WTC11 (cell line): ENCODE measurements around the gene CUL1. TPM values are rescaled to one million over a fixed set of nuclear protein-coding genes. Genes with fewer than 3 reads are reported as not detected.

ENCODE experiments used
- ATAC-seq: fragments of 200-7000 bp; cut with Tn5 transposase; 2 replicates; pipeline ENCODE4 v1.10.0; 2021; ENCODE audit warnings: mild to moderate bottlenecking, moderate library complexity
- CTCF ChIA-PET: fragments of 300-600 bp; sonication (Branson Sonifier 250); formaldehyde crosslinking; loops from one replicate; lab custom pipeline; 2021; ENCODE audit warnings: antibody characterized with exemption; lab: Charles Lee
- POLR2A ChIA-PET: fragments of 350-600 bp; sonication (Branson Sonifier 250); formaldehyde crosslinking; loops from one replicate; lab custom pipeline; 2021; ENCODE audit warnings: antibody characterized with exemption; lab: Charles Lee
- DNase-seq: peaks from one replicate; pipeline ENCODE4 v3.0.0; 2021; ENCODE audit warnings: low spot score
- H3K27ac Mint-ChIP-seq: 2 replicates; pipeline ENCODE4 v1.8.0; 2021; ENCODE audit warnings: mixed read lengths
- H3K27me3 Mint-ChIP-seq: 2 replicates; pipeline ENCODE4 v1.8.0; 2021; ENCODE audit warnings: low read depth, mild to moderate bottlenecking, moderate library complexity, mixed read lengths
- H3K36me3 Mint-ChIP-seq: 2 replicates; pipeline ENCODE4 v1.8.0; 2021; ENCODE audit warnings: mixed read lengths
- H3K4me1 Mint-ChIP-seq: 2 replicates; pipeline ENCODE4 v1.8.0; 2022; ENCODE audit warnings: mixed read lengths
- H3K4me3 Mint-ChIP-seq: 2 replicates; pipeline ENCODE4 v1.8.0; 2021; ENCODE audit warnings: mild to moderate bottlenecking, moderate library complexity, mixed read lengths
- H3K9me3 Mint-ChIP-seq: 2 replicates; pipeline ENCODE4 v1.8.0; 2021; ENCODE audit warnings: mixed read lengths
- ESRRA ChIP-seq: sonication (generic); formaldehyde crosslinking; IDR thresholded peaks from 2 replicates; pipeline ENCODE4 v1.8.1; 2022; ENCODE audit warnings: mild to moderate bottlenecking, missing genetic modification reagents, borderline replicate concordance
- FOXK1 ChIP-seq: sonication (generic); formaldehyde crosslinking; IDR thresholded peaks from 2 replicates; pipeline ENCODE4 v1.8.0; 2022; ENCODE audit warnings: mild to moderate bottlenecking, moderate library complexity, missing genetic modification reagents
- NFATC4 ChIP-seq: fragments of 250-450 bp; sonication (Bioruptor Pico); IDR thresholded peaks from 2 replicates; pipeline ENCODE4 v1.9.0; 2021; ENCODE audit warnings: mild to moderate bottlenecking
- NR1H2 ChIP-seq: sonication (generic); formaldehyde crosslinking; IDR thresholded peaks from 2 replicates; pipeline ENCODE4 v1.9.0; 2021; ENCODE audit warnings: mild to moderate bottlenecking, moderate library complexity, missing genetic modification reagents
- NR2C2 ChIP-seq: sonication (generic); formaldehyde crosslinking; IDR thresholded peaks from 2 replicates; pipeline ENCODE4 v1.8.0; 2022; ENCODE audit warnings: mild to moderate bottlenecking, missing genetic modification reagents
- RORB ChIP-seq: fragments of 250-450 bp; sonication (Bioruptor Pico); IDR thresholded peaks from 2 replicates; pipeline ENCODE4 v1.9.0; 2021; ENCODE audit warnings: mild to moderate bottlenecking
- ZNF423 ChIP-seq: fragments of 250-450 bp; sonication (Bioruptor Pico); IDR thresholded peaks from 2 replicates; pipeline ENCODE4 v2.1.2; 2022; ENCODE audit warnings: mild to moderate bottlenecking, moderate library complexity
- total RNA-seq: library from RNA; stranded (reverse); gene quantifications from 3 replicates; pipeline ENCODE4 v1.2.3, GENCODE V29; 2021
- TF ChIP-seq, protein P1 (sequence below): sonication (generic); formaldehyde crosslinking; IDR thresholded peaks from 2 replicates; pipeline ENCODE4 v1.8.1; 2023; ENCODE audit warnings: mild to moderate bottlenecking, missing genetic modification reagents, moderate library complexity
- TF ChIP-seq, protein P2 (sequence below): sonication (generic); formaldehyde crosslinking; IDR thresholded peaks from 2 replicates; pipeline ENCODE4 v1.8.1; 2022; ENCODE audit warnings: missing genetic modification reagents, borderline replicate concordance
- TF ChIP-seq, protein P3 (sequence below): sonication (generic); formaldehyde crosslinking; conservative IDR thresholded peaks from 2 replicates; pipeline ENCODE4 v1.8.1; 2023; ENCODE audit warnings: mild to moderate bottlenecking, low read depth, missing genetic modification reagents, moderate library complexity
- TF ChIP-seq, protein P4 (sequence below): sonication (generic); formaldehyde crosslinking; conservative IDR thresholded peaks from 2 replicates; pipeline ENCODE4 v1.8.1; 2022; ENCODE audit warnings: mild to moderate bottlenecking, missing genetic modification reagents
- TF ChIP-seq, protein P5 (sequence below): sonication (generic); formaldehyde crosslinking; IDR thresholded peaks from 2 replicates; pipeline ENCODE4 v1.8.0; 2022; ENCODE audit warnings: mild to moderate bottlenecking, missing genetic modification reagents
- TF ChIP-seq, protein P6 (sequence below): sonication (generic); formaldehyde crosslinking; IDR thresholded peaks from 2 replicates; pipeline ENCODE4 v1.8.1; 2023; ENCODE audit warnings: mild to moderate bottlenecking, moderate library complexity, missing genetic modification reagents
- TF ChIP-seq, protein P7 (sequence below): sonication (generic); formaldehyde crosslinking; IDR thresholded peaks from 2 replicates; pipeline ENCODE4 v1.8.0; 2023; ENCODE audit warnings: missing genetic modification reagents
- TF ChIP-seq, protein P8 (sequence below): fragments of 250-450 bp; sonication (Bioruptor Pico); IDR thresholded peaks from 2 replicates; pipeline ENCODE4 v1.9.0; 2021; ENCODE audit warnings: mild to moderate bottlenecking
- TF ChIP-seq, protein P9 (sequence below): fragments of 250-450 bp; sonication (Bioruptor Pico); IDR thresholded peaks from 2 replicates; pipeline ENCODE4 v1.9.0; 2021; ENCODE audit warnings: mild to moderate bottlenecking

CUL1 gene
- total RNA-seq, 1 experiment from 2014 or later = 50.5 TPM

DNA sequence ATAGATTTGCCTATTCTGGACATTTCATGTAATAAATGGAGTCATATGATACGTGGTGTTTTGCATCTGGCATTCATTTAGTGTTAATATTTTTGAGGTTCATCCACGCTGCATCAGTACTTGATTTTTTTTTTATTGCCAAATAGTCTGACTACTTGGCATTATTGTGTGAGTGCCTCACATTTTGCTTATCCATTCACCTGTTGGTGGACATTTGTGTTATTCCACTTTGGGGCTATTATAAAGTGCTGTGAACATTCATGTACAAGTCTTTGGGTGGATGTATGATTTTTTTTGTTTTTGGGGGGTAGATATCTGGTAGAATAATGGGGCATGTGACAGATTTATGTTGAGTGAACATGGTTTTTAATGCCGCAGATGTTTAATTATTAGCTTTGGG is 19.7 kb downstream of the CUL1 start (continued):
- no peak for TF ChIP-seq NFATC4 (CRISPR knock-in tag)

DNA sequence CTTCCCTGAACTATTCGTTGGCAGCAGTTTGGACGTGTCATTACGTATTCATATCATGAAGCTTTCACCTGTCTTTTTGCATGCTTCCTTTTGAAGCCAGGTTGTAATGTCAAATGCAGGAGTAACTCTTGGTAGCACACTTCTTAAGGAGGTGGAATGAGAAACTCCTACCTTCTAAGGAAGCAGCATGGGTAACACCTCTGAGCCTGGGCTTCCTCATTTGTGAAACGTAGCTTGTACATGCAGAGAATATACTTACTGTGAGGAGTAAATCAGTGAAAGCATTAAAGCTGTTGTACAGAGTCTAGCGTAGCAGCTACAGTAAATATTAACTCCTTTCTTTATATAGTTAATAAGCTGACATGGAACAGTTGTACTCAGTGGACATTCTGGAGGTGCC is 21.1 kb downstream of the CUL1 start:
- no peak overlapping the region for H3K27ac Mint-ChIP-seq
- H3K27me3 Mint-ChIP-seq = no peaks in the 10 kb centered on the region
- ATAC-seq (no peak), DNase-seq (no peak)
- ChIA-PET CTCF (interaction anchor here (1.0 to 2.4 kb wide), 3 partner anchors 27 to 455 kb away, joined by 3 to 11 read pairs (median 3); no protein-coding TSS in a partner anchor), POLR2A (no interaction called here)
- peaks cover 67% of the 10 kb centered on the region for H3K4me1 Mint-ChIP-seq
- H3K36me3 Mint-ChIP-seq = no peaks in the 10 kb centered on the region; the same call in 1 of the 2 replicates
- H3K9me3 Mint-ChIP-seq = peaks cover 4% of the 10 kb centered on the region
- no peak overlapping the region for H3K4me3 Mint-ChIP-seq
- TF ChIP-seq, protein P1, sequence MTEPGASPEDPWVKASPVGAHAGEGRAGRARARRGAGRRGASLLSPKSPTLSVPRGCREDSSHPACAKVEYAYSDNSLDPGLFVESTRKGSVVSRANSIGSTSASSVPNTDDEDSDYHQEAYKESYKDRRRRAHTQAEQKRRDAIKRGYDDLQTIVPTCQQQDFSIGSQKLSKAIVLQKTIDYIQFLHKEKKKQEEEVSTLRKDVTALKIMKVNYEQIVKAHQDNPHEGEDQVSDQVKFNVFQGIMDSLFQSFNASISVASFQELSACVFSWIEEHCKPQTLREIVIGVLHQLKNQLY = no peak
- TF ChIP-seq ZNF423 (no peak), NR2C2 (CRISPR knock-in tag) (no peak), NR1H2 (CRISPR knock-in tag) (no peak), ESRRA (CRISPR knock-in tag) (no peak), RORB (CRISPR knock-in tag) (no peak)
- TF ChIP-seq, protein P2, sequence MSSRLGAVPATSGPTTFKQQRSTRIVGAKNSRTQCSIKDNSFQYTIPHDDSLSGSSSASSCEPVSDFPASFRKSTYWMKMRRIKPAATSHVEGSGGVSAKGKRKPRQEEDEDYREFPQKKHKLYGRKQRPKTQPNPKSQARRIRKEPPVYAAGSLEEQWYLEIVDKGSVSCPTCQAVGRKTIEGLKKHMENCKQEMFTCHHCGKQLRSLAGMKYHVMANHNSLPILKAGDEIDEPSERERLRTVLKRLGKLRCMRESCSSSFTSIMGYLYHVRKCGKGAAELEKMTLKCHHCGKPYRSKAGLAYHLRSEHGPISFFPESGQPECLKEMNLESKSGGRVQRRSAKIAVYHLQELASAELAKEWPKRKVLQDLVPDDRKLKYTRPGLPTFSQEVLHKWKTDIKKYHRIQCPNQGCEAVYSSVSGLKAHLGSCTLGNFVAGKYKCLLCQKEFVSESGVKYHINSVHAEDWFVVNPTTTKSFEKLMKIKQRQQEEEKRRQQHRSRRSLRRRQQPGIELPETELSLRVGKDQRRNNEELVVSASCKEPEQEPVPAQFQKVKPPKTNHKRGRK = no peak
- TF ChIP-seq, protein P3, sequence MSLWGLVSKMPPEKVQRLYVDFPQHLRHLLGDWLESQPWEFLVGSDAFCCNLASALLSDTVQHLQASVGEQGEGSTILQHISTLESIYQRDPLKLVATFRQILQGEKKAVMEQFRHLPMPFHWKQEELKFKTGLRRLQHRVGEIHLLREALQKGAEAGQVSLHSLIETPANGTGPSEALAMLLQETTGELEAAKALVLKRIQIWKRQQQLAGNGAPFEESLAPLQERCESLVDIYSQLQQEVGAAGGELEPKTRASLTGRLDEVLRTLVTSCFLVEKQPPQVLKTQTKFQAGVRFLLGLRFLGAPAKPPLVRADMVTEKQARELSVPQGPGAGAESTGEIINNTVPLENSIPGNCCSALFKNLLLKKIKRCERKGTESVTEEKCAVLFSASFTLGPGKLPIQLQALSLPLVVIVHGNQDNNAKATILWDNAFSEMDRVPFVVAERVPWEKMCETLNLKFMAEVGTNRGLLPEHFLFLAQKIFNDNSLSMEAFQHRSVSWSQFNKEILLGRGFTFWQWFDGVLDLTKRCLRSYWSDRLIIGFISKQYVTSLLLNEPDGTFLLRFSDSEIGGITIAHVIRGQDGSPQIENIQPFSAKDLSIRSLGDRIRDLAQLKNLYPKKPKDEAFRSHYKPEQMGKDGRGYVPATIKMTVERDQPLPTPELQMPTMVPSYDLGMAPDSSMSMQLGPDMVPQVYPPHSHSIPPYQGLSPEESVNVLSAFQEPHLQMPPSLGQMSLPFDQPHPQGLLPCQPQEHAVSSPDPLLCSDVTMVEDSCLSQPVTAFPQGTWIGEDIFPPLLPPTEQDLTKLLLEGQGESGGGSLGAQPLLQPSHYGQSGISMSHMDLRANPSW (CRISPR knock-in tag) = no peak
- TF ChIP-seq, all 79 proteins: peak for 0

DNA sequence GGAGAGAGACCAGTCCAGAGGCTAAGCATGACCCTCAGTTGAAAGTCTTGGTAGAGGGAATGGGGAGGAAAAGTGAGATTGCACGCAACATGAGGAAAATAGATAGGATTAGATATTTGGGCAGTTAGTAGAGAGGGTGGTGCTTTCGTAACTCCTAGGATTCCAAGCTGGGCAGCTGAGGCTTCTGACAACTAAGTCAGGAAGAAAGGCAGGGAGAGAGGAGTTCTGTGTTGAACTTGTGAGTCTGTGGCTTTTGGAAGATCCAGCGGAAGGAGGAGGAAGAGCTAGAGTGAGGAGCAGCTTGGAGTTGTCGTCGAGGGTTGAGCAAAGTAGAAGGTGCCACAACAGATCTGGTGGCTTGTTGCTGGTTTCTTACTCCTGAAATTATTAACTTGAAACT is 21.8 kb downstream of the CUL1 start:
- Mint-ChIP-seq H3K4me1 (peaks cover 63% of the 10 kb centered on the region), H3K27ac (peak overlapping the region; percentile 80), H3K27me3 (no peaks in the 10 kb centered on the region), H3K9me3 (peaks cover 4% of the 10 kb centered on the region), H3K4me3 (no peak overlapping the region), H3K36me3 (no peaks in the 10 kb centered on the region; the same call in 1 of the 2 replicates)
- ATAC-seq = 0 out of 2 replicates have a peak, but pooled peaks have one; percentile 22
- no peak for DNase-seq
- CTCF ChIA-PET = interaction anchor here (1.2 to 2.4 kb wide), 2 partner anchors 26 to 455 kb away, joined by 3 to 11 read pairs; no protein-coding TSS in a partner anchor
- POLR2A ChIA-PET = interaction anchor here (1.5 kb wide), 1 partner anchor 27 kb away, joined by 4 read pairs; no protein-coding TSS in a partner anchor
- TF ChIP-seq, protein P4, sequence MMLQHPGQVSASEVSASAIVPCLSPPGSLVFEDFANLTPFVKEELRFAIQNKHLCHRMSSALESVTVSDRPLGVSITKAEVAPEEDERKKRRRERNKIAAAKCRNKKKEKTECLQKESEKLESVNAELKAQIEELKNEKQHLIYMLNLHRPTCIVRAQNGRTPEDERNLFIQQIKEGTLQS = no peak
- TF ChIP-seq, protein P5, sequence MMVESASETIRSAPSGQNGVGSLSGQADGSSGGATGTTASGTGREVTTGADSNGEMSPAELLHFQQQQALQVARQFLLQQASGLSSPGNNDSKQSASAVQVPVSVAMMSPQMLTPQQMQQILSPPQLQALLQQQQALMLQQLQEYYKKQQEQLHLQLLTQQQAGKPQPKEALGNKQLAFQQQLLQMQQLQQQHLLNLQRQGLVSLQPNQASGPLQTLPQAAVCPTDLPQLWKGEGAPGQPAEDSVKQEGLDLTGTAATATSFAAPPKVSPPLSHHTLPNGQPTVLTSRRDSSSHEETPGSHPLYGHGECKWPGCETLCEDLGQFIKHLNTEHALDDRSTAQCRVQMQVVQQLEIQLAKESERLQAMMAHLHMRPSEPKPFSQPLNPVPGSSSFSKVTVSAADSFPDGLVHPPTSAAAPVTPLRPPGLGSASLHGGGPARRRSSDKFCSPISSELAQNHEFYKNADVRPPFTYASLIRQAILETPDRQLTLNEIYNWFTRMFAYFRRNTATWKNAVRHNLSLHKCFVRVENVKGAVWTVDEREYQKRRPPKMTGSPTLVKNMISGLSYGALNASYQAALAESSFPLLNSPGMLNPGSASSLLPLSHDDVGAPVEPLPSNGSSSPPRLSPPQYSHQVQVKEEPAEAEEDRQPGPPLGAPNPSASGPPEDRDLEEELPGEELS (CRISPR knock-in tag) = no peak
- TF ChIP-seq, protein P6, sequence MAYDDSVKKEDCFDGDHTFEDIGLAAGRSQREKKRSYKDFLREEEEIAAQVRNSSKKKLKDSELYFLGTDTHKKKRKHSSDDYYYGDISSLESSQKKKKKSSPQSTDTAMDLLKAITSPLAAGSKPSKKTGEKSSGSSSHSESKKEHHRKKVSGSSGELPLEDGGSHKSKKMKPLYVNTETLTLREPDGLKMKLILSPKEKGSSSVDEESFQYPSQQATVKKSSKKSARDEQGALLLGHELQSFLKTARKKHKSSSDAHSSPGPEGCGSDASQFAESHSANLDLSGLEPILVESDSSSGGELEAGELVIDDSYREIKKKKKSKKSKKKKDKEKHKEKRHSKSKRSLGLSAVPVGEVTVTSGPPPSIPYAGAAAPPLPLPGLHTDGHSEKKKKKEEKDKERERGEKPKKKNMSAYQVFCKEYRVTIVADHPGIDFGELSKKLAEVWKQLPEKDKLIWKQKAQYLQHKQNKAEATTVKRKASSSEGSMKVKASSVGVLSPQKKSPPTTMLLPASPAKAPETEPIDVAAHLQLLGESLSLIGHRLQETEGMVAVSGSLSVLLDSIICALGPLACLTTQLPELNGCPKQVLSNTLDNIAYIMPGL (CRISPR knock-in tag) = no peak
- no peak for TF ChIP-seq FOXK1 (CRISPR knock-in tag)
- TF ChIP-seq, protein P7, sequence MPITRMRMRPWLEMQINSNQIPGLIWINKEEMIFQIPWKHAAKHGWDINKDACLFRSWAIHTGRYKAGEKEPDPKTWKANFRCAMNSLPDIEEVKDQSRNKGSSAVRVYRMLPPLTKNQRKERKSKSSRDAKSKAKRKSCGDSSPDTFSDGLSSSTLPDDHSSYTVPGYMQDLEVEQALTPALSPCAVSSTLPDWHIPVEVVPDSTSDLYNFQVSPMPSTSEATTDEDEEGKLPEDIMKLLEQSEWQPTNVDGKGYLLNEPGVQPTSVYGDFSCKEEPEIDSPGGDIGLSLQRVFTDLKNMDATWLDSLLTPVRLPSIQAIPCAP = no peak
- TF ChIP-seq, protein P3 (CRISPR knock-in tag) = no peak
- TF ChIP-seq, protein P8, sequence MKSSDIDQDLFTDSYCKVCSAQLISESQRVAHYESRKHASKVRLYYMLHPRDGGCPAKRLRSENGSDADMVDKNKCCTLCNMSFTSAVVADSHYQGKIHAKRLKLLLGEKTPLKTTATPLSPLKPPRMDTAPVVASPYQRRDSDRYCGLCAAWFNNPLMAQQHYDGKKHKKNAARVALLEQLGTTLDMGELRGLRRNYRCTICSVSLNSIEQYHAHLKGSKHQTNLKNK = no peak
- TF ChIP-seq, protein P9, sequence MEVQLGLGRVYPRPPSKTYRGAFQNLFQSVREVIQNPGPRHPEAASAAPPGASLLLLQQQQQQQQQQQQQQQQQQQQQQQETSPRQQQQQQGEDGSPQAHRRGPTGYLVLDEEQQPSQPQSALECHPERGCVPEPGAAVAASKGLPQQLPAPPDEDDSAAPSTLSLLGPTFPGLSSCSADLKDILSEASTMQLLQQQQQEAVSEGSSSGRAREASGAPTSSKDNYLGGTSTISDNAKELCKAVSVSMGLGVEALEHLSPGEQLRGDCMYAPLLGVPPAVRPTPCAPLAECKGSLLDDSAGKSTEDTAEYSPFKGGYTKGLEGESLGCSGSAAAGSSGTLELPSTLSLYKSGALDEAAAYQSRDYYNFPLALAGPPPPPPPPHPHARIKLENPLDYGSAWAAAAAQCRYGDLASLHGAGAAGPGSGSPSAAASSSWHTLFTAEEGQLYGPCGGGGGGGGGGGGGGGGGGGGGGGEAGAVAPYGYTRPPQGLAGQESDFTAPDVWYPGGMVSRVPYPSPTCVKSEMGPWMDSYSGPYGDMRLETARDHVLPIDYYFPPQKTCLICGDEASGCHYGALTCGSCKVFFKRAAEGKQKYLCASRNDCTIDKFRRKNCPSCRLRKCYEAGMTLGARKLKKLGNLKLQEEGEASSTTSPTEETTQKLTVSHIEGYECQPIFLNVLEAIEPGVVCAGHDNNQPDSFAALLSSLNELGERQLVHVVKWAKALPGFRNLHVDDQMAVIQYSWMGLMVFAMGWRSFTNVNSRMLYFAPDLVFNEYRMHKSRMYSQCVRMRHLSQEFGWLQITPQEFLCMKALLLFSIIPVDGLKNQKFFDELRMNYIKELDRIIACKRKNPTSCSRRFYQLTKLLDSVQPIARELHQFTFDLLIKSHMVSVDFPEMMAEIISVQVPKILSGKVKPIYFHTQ (CRISPR knock-in tag) = no peak
